Measurements from ENCODE around the gene C10orf71.

C10orf71 gene

GRCh38 chr10:49313501-49314070, 14.6 kb downstream of the C10orf71 start:
- no peak for DNase-seq (ENCODE audit: low spot score)

DNA sequence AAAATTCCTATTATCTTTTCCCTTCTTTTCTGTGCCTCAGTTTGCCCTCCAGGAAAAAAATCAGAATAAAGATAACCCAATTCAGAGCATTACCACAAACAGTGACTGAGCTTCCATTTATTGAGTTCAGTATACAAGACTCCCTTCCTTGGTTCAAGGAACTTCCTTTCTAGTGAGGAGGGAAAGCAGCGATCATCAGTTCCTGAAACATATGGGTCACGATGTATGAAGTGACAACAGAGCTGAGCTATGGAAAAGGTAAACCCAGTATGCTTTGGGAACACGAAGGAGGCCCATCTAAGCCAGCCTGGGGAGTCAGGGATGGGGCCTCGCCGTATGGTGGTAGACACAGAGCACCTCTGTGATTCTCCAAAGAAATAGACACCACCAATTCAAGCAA, 15.8 kb downstream of the C10orf71 start:
- DNase-seq (ENCODE audit: low spot score): no peak

DNA sequence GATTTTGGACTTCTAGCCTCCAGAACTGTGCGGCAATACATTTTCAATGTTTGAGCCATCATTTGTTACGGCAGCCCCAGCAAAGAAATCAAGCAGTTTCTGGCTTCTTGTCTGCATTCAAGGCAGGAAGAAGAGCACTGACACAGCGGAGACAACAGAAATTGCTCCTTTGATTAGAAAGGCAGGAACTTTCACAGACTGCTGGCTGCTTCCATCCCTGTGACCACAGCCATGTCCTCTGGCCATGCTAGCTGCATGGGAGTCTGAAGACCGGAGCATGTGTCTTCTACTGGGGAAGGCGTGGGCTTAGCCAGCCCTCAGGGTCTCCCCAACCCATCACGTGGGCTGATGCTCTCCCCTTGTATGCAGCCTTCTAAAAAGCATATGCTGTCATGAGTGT, 19.1 kb downstream of the C10orf71 start:
- no peak for DNase-seq (ENCODE audit: low spot score)

GRCh38 chr10:49318755-49319154, 19.8 kb downstream of the C10orf71 start:
- no peak for DNase-seq (ENCODE audit: low spot score)

GRCh38 chr10:49319206-49319605, 20.2 kb downstream of the C10orf71 start:
- no peak for DNase-seq (ENCODE audit: low spot score)

- DNase-seq (ENCODE audit: low spot score): no peak
Observed at GRCh38 chr10:49320191-49320590, 21.2 kb downstream of the C10orf71 start.

- DNase-seq (ENCODE audit: low spot score): no peak
Observed at GRCh38 chr10:49321021-49321420, 22.1 kb downstream of the C10orf71 start.

- DNase-seq (ENCODE audit: low spot score): no peak
Observed at GRCh38 chr10:49322371-49323170, 23.6 kb downstream of the C10orf71 start.

DNA sequence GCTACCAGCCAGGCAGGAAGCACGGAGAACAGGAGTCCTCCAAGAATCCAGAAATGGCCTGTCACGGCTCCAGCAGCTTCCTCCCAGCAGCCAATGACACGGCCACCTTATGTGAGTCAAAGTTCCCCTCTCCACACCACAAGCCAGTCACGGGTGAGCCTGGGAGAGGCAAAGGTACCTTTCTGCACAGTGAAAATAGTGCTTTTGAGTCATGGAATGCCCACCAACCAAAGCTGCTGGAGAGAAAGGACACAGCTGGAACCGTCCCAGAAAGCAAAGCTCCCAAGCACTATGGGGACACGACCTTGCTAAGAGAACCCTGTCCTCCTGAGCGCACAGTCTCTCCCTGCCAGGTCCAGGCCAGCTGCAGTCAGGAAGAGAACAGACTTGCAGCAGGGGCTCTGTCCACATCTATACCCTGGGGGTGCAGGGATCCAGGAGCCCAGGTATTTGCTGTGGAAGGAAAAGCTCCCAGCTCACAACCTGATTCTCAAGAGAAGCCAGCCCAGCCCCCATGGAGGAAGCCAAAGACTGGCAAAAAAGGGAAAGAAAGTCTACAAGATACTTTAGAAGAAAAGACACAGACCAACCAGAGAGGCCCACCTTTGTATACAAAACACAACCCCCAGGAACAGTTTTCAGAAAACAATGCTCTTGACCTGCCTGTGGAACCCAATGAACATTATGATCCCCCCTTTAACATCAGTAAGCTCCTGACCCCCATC, 24.4 kb downstream of the C10orf71 start:
- no peak for DNase-seq (ENCODE audit: low spot score)

- no peak for DNase-seq (ENCODE audit: low spot score)
Observed at GRCh38 chr10:49323896-49324270, 24.9 kb downstream of the C10orf71 start.

- no peak for DNase-seq (ENCODE audit: low spot score)
Observed at GRCh38 chr10:49324711-49325110, 25.7 kb downstream of the C10orf71 start.

DNA sequence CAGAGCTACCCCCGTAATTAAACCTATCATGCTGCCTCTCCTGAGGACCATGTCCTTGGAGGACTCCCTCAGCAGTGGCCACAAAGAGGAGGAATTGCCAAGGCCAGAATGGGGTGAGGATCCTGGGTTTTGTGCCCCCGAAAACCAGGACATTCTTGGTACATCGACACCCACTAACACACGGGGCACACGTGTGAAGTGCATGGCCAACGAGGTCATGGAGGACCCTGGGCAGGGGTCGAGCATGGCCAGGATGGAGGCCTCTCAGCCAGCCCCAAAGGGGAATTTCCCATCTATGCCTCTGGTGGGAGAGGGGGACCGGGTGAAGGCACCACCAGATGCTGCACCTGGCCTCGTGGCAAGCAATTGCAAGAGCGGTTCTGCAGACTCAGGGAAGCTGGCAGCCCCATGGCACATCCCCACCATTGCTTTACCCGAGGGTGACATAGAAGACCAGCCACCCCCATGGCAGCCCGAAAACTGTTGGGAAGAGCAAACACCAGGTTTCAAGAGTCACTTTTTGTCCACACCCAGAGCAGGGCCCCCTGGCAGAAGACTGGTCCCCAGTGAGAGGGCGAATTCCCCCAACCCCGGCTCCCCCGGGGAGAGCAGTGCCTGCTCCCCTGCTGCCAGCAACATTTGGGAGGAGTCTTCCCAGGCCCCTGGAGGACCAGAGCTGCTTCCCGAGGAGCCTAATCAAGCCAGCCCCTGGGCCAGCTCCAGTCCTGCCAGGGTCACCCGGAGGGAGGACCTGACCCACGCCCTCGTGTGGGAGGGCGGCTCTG, 26.4 kb downstream of the C10orf71 start:
- DNase-seq (ENCODE audit: low spot score): no peak

GRCh38 chr10:49325916-49326783, 27.2 kb downstream of the C10orf71 start:
- DNase-seq (ENCODE audit: low spot score): no peak

DNA sequence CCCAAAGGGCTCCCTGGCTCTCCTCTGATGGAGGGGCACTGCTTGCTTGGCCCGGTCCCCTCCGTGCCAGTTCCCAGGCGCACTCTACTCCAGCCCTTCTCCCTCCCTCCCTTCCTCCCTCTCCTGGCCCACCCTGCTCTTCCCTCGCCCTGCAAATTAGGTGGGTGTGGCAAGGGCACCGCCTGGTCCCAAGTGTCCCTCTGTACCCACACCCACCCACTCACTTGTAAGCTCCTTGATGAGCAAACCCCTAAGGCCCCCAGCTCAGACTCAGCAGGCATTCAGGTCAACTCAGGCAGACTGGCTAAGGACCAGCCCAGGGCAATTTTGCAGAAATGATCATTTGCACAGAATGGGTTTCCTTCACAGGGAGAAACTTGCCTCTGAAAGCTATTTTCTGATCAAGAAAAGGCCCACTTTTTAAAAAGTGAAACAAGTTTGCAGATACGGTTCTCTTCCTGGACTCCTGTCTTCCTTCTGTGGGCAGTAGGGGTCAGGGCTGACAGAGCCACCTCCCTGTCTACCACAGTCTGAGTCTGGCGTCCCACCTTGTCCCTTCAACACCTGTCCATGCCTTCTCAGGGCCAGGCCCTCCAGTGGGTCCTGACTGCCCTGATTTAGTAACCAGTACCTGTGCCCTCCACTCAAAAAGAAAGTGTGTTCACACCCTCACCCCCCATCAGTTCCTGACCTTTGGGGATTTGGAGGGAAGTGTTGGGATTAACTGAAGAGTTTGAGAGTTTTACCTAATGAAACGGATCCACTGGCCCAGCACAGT, 28.3 kb downstream of the C10orf71 start:
- no peak for DNase-seq (ENCODE audit: low spot score)

DNA sequence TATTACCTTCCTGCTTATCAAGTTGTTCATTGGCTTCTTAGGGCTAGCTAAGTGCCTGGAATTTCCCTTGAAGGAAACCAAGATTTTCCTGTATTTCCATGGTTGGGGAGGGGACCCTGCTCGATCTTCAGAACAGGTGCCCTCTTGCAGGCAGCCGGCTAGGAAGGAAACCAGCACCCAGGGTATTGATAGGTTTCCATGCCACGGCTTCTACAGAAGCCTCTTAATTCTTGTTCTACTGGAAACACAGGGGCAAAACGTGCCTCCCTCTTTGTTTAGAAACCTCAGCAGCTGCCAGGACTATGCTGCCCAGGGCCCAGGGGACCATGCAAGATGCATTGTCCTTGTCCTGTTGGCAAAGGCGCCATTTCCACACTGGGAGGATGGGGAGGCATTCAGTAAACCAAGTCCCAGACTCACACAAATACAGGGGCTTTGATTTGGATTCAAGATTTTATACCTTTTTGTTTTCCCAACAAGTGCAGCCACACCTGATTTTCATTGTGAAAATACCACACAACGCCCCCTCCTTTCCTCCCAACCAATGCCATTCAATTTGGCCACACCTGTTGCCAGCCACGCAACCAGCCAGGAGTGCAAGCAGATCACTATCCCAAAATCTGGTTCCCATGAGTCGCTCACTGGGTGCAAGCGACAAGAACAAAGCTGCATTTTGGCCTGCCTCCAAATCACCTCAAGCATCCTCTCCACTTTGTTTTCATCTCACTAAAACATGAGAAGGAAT, 29.6 kb downstream of the C10orf71 start:
- no peak for DNase-seq (ENCODE audit: low spot score)

DNA sequence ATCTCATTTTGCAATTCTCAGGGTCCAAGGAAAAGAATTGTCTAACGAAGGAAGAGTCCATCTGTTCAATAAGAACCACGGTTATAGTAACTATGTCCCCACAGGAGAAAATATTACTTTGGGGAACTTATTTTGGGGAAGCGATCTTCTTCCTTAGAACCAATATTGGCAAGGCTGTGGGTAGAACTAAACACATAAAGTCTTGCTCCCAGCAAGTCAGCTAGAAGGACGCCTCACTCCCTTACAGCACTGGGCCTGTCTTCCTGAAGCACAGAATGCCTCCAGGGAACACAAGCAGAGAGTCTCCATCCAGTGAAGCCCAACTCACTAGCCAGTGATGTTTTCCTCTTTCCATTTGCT, 30.2 kb downstream of the C10orf71 start:
- no peak for DNase-seq (ENCODE audit: low spot score)

GRCh38 chr10:49330127-49330665, 31.2 kb downstream of the C10orf71 start:
- DNase-seq (ENCODE audit: low spot score): no peak

- DNase-seq (ENCODE audit: low spot score): no peak
Observed at GRCh38 chr10:49331431-49331830, 32.5 kb downstream of the C10orf71 start.

- DNase-seq (ENCODE audit: low spot score): no peak
Observed at GRCh38 chr10:49332333-49332732, 33.4 kb downstream of the C10orf71 start.

DNA sequence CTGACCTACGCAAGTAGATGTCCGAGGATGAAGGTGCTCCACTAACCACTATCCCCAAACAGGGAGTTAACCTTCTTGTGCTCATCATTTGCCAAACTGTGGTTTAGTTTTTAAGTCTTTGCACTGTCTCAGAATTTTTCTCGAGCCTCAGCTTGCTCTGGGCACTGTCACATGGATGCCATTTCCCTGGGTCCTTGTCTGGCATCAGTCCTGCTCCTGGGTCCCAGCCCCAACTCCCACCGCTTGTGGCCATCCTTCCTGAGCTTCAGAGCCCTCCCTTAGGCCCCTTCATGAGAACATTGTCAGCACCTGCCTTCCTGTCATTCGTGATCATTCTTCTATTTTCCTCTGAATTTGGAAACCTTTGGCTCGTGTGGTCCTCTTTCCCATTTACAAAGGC, 33.8 kb downstream of the C10orf71 start:
- no peak for DNase-seq (ENCODE audit: low spot score)

All from RKO (cell line).